GM23248 (cell line): Measurements from ENCODE around the gene SGPP2. TPM values are rescaled to one million over a fixed set of nuclear protein-coding genes. Genes with fewer than 3 reads are reported as not detected.

ENCODE experiments used
- DNase-seq: peaks from one replicate; pipeline ENCODE4 v3.0.0-alpha.2; 2015
- H2AFZ ChIP-seq: fragments of 200-600 bp; sonication (generic); 2 replicates; pipeline ENCODE4 v1.6.1; 2016; ENCODE audit warnings: antibody characterized with exemption
- H3F3A ChIP-seq: fragments of 200-600 bp; sonication (generic); 2 replicates; pipeline ENCODE4 v1.6.1; 2016; ENCODE audit warnings: mild to moderate bottlenecking, antibody characterized with exemption, mixed run types; ENCODE audit not compliant: insufficient read depth
- H3K27ac ChIP-seq: fragments of 200-600 bp; sonication (generic); 2 replicates; pipeline ENCODE4 v1.5.1; 2016; ENCODE audit warnings: mild to moderate bottlenecking
- H3K27me3 ChIP-seq: fragments of 200-600 bp; sonication (generic); replicated peaks from 2 replicates; pipeline ENCODE4 v1.6.1; 2016; ENCODE audit warnings: mild to moderate bottlenecking; ENCODE audit not compliant: insufficient read depth
- H3K36me3 ChIP-seq: fragments of 200-600 bp; sonication (generic); 2 replicates; pipeline ENCODE4 v1.6.1; 2016; ENCODE audit warnings: low read depth, mild to moderate bottlenecking
- H3K4me1 ChIP-seq: fragments of 200-600 bp; sonication (generic); 2 replicates; pipeline ENCODE4 v1.6.1; 2016; ENCODE audit warnings: mild to moderate bottlenecking; ENCODE audit not compliant: insufficient read depth
- H3K4me2 ChIP-seq: fragments of 200-600 bp; sonication (generic); one replicate; pipeline ENCODE4 v1.6.1; 2016; ENCODE audit warnings: mild to moderate bottlenecking; ENCODE audit not compliant: unreplicated experiment
- H3K4me3 ChIP-seq: fragments of 200-600 bp; sonication (generic); 2 replicates; pipeline ENCODE4 v1.5.1; 2016; ENCODE audit warnings: mild to moderate bottlenecking
- H3K79me2 ChIP-seq: fragments of 200-600 bp; sonication (generic); 2 replicates; pipeline ENCODE4 v1.6.1; 2016; ENCODE audit warnings: mild to moderate bottlenecking; ENCODE audit not compliant: insufficient read depth
- H3K9ac ChIP-seq: fragments of 200-600 bp; sonication (generic); 2 replicates; pipeline ENCODE4 v1.6.1; 2016; ENCODE audit warnings: mild to moderate bottlenecking
- H3K9me2 ChIP-seq: fragments of 200-600 bp; sonication (generic); 2 replicates; pipeline ENCODE4 v1.6.1; 2016; ENCODE audit warnings: mixed run types, mild to moderate bottlenecking, moderate library complexity; ENCODE audit not compliant: insufficient read depth
- H3K9me3 ChIP-seq: fragments of 200-600 bp; sonication (generic); one replicate; pipeline ENCODE4 v1.6.1; 2017; ENCODE audit warnings: low read depth
- H4K20me1 ChIP-seq: fragments of 200-600 bp; sonication (generic); 2 replicates; pipeline ENCODE4 v1.6.0; 2016; ENCODE audit not compliant: insufficient read depth
- EZH2 ChIP-seq: fragments of 200-600 bp; sonication (generic); IDR thresholded peaks from 2 replicates; pipeline ENCODE4 v1.6.1; 2018; ENCODE audit warnings: antibody characterized with exemption, mild to moderate bottlenecking; ENCODE audit not compliant: insufficient read depth, poor library complexity, severe bottlenecking
- EZH2phosphoT487 ChIP-seq: fragments of 200-600 bp; sonication (generic); IDR thresholded peaks from 2 replicates; pipeline ENCODE4 v1.6.1; 2018; ENCODE audit warnings: antibody characterized with exemption, moderate library complexity, mild to moderate bottlenecking, low read depth; ENCODE audit not compliant: insufficient read depth
- WGBS, 2 experiments: methylation state at CpG; one replicate each; pipeline ENCODE4 v1.1.6; 2015 to 2017; ENCODE audit warnings: low lambda C conversion rate in 2 of 2, low coverage in 1 of 2; ENCODE audit errors: missing lambda C conversion rate in 2 of 2; 5-methylcytosine and 5-hydroxymethylcytosine counted together
- in situ Hi-C: fragments of 300-500 bp; cut with MboI; formaldehyde crosslinking; loops from 2 replicates; pipeline ENCODE4 v1.15.0; 2020
- polyA plus RNA-seq: library from polyadenylated mRNA; unstranded; fragments of >200 nt; fragmentation: Nextera tagmentation; extraction: Ambion mirVana; gene quantifications from 2 replicates; pipeline ENCODE4 v1.2.1, GENCODE V29; 2016
- total RNA-seq: library from RNA; depleted of rRNA; stranded (reverse); fragments of >200 nt; shearing (Covaris generic); gene quantifications from 2 replicates; pipeline ENCODE4 v1.2.3, GENCODE V29; 2014

The SGPP2 gene
- total and polyA plus RNA-seq, 2 experiments from 2014 or later: not detected

DNA sequence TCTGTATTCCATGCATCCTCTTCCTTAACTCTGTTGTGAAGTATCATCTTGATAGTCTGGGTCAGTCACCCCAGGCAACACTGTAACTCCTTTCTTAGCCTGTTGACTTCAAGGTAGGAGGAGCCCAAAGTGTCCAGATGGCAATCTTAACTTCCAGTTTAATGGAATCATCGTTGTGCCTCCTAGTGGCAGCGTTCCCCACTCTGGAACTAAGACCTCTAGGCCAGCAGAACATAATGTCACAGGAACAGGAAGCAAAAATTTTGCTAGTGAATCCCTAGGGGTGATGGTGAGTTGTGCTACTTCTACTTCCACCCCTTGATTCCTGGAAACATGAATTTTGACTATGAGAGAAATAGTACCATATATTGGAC is 11.7 kb downstream of the SGPP2 start:
- no peak overlapping the region for H3K4me3 ChIP-seq
- no peaks in the 10 kb centered on the region for H3F3A ChIP-seq
- H3K4me1 ChIP-seq: 0 out of 2 replicates have a peak, but pooled peaks cover 5% of the 10 kb centered on the region
- H3K9me3 ChIP-seq: no peaks in the 10 kb centered on the region
- H2AFZ ChIP-seq: no peak overlapping the region
- H4K20me1 ChIP-seq: no peaks in the 10 kb centered on the region
- in situ Hi-C loops: no loop called here
- no peaks in the 10 kb centered on the region for H3K79me2 ChIP-seq
- no peaks in the 10 kb centered on the region for H3K36me3 ChIP-seq
- no peak overlapping the region for H3K9ac ChIP-seq
- WGBS, 2 experiments: 0 to 2% methylated on average over 2 of the region's 2 CpGs
- TF ChIP-seq EZH2phosphoT487 (no peak), EZH2 (no peak)
- no peak overlapping the region for H3K27ac ChIP-seq
- H3K27me3 ChIP-seq: no peaks in the 10 kb centered on the region
- no peaks in the 10 kb centered on the region for H3K9me2 ChIP-seq
- H3K4me2 ChIP-seq: no peak overlapping the region
- no peak for DNase-seq

DNA sequence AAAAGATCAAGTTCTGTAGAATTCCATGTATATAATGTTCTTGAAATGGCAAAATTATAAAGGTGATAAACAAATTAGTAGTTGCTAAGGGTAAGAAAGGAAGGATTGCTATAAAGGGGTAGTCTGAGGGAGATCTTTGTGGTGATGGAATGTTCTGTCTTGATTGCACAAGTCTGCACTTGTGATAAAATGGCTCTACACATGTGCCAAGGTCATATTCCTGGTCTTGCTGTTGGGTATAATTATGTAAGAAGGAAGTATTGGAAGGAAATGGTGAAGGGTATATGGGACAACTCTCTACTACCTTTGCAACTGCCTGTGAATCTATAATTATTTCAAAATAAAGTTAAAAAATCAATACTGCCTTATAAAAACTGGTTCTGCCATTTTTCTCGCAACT is 15.3 kb downstream of the SGPP2 start:
- Histone ChIP-seq H3K9me2 (no peaks in the 10 kb centered on the region; the same call in 1 of the 2 replicates), H2AFZ (no peak overlapping the region), H3K9me3 (no peaks in the 10 kb centered on the region), H4K20me1 (no peaks in the 10 kb centered on the region), H3F3A (no peaks in the 10 kb centered on the region), H3K4me1 (peaks cover 5% of the 10 kb centered on the region; the same call in 1 of the 2 replicates), H3K4me2 (no peak overlapping the region), H3K36me3 (no peaks in the 10 kb centered on the region), H3K9ac (no peak overlapping the region), H3K27ac (no peak overlapping the region), H3K4me3 (no peak overlapping the region), H3K79me2 (no peaks in the 10 kb centered on the region), H3K27me3 (0 out of 2 replicates have a peak, but pooled peaks cover 2% of the 10 kb centered on the region)
- no peak for TF ChIP-seq EZH2phosphoT487
- TF ChIP-seq EZH2: no peak
- in situ Hi-C loops: no loop called here
- DNase-seq: no peak
- 7 to 29% methylated on average over 1 of the region's 1 CpG for WGBS, 2 experiments

DNA sequence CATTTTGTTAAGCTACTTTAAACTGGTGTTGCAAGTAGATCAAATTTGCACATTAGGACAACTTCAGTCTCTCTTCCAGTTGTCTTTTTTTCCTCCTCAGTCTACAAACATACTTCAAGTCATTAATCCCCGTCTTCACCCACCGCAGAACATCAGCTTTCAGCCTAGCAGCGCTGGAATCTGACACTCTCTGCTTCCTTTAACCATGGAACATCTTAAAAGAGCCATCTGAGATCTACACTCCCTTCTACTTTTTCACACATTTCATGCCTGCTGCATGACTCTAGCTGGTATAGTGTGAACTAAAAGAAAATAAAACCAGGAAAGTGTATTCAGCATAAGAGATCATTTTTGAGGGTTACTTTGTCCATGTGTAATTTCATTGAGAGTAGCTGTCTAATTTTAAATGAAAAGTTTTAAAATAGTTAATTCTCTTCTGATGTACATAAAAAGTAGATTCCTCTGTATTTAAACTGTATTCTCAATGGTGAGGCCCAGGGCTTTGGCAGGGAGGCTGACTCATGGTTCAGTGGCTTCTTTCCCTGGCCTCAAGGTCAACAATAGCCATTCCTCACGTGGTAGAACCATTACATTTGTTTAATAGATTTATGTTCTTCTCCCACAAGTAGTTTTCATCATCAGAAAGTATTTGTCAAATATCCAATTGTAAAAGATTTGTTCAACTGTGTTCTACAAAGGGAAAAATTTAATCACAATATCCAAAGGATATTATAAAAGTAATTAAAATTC is 16.5 kb downstream of the SGPP2 start:
- Histone ChIP-seq H3K4me1 (peaks cover 5% of the 10 kb centered on the region; the same call in 1 of the 2 replicates), H3K27ac (no peak overlapping the region), H3K9ac (no peak overlapping the region), H3F3A (no peaks in the 10 kb centered on the region), H3K9me2 (no peaks in the 10 kb centered on the region; the same call in 1 of the 2 replicates), H4K20me1 (no peaks in the 10 kb centered on the region), H3K4me3 (no peak overlapping the region), H3K4me2 (no peak overlapping the region), H3K9me3 (no peaks in the 10 kb centered on the region), H2AFZ (no peak overlapping the region), H3K79me2 (no peaks in the 10 kb centered on the region), H3K36me3 (no peaks in the 10 kb centered on the region), H3K27me3 (0 out of 2 replicates have a peak, but pooled peaks cover 2% of the 10 kb centered on the region)
- 25 to 33% methylated on average over 4 of the region's 4 CpGs for WGBS, 2 experiments
- DNase-seq: peak; percentile 66
- in situ Hi-C loops: no loop called here
- TF ChIP-seq EZH2phosphoT487: no peak
- TF ChIP-seq EZH2: no peak

- no peaks in the 10 kb centered on the region; the same call in 1 of the 2 replicates for H3K9me2 ChIP-seq
- no peaks in the 10 kb centered on the region for H3K36me3 ChIP-seq
- no peak overlapping the region for H3K9ac ChIP-seq
- no peaks in the 10 kb centered on the region for H3K9me3 ChIP-seq
- H3K79me2 ChIP-seq: no peaks in the 10 kb centered on the region
- no peaks in the 10 kb centered on the region for H4K20me1 ChIP-seq
- DNase-seq: no peak
- no peak for TF ChIP-seq EZH2phosphoT487
- TF ChIP-seq EZH2: no peak
- 0 out of 2 replicates have a peak, but pooled peaks cover 15% of the 10 kb centered on the region for H3K27me3 ChIP-seq
- 36% methylated on average over 5 of the region's 5 CpGs for WGBS, 2 experiments
- H3F3A ChIP-seq: no peaks in the 10 kb centered on the region
- in situ Hi-C loops: no loop called here
- H2AFZ ChIP-seq: no peak overlapping the region
- no peak overlapping the region for H3K4me2 ChIP-seq
- H3K27ac ChIP-seq: no peak overlapping the region
- no peak overlapping the region for H3K4me3 ChIP-seq
- peaks cover 5% of the 10 kb centered on the region; the same call in 1 of the 2 replicates for H3K4me1 ChIP-seq
These were observed 18.3 kb downstream of the SGPP2 start for GRCh38 chr2:222442665-222443064.
